NCI-H345 (cell line): Measurements from ENCODE around the gene IGFL2.
A peak's percentile ranks its signal among the peaks of the same experiment; 100 is the strongest.
"Not testable (repeated sequence)": the region's sequence is repeated elsewhere in the genome, so short reads cannot be mapped to it uniquely, and the experiment has no call there.

Source experiments
- DNase-seq: peaks from one replicate; lab custom pipeline; 2025; lab: John Stamatoyannopoulos, UW

The IGFL2 gene

GRCh38 chr19:46147791-46148288 is at the start of gene IGFL2:
IGFL2 (plus strand) TSS chr19:46148238; CDS start chr19:46148279, 41 bp downstream.
- no peak for DNase-seq

- DNase-seq = no peak
Observed at GRCh38 chr19:46100344-46100743, 47.7 kb upstream of the IGFL2 start.

GRCh38 chr19:46101293-46101692 is 46.7 kb upstream of the IGFL2 start:
- no peak for DNase-seq

GRCh38 chr19:46102333-46102732 is 45.7 kb upstream of the IGFL2 start:
- DNase-seq = not testable (repeated sequence)

GRCh38 chr19:46107371-46107770 is 40.7 kb upstream of the IGFL2 start:
- DNase-seq = no peak

- no peak for DNase-seq
Observed at GRCh38 chr19:46109876-46110275, 38.2 kb upstream of the IGFL2 start.

GRCh38 chr19:46111376-46111775 is 36.7 kb upstream of the IGFL2 start:
- DNase-seq = no peak

- DNase-seq = no peak
Observed at GRCh38 chr19:46112527-46112926, 35.5 kb upstream of the IGFL2 start.

- DNase-seq = no peak
Observed at GRCh38 chr19:46113726-46114125, 34.3 kb upstream of the IGFL2 start.

GRCh38 chr19:46115396-46116106 is 32.5 kb upstream of the IGFL2 start:
- DNase-seq = no peak

- DNase-seq = no peak
Observed at GRCh38 chr19:46116121-46116520, 31.9 kb upstream of the IGFL2 start.

GRCh38 chr19:46118136-46118535 is 29.9 kb upstream of the IGFL2 start:
- no peak for DNase-seq

- DNase-seq = no peak
Observed at GRCh38 chr19:46124638-46125115, 23.4 kb upstream of the IGFL2 start, which contains the start of gene IGFL3. IGFL3 (minus strand) TSS chr19:46124688; CDS start chr19:46124649, 39 bp downstream.

- no peak for DNase-seq
Observed at GRCh38 chr19:46125447-46125846, 22.6 kb upstream of the IGFL2 start.

GRCh38 chr19:46126086-46126580 is 21.9 kb upstream of the IGFL2 start:
- no peak for DNase-seq

GRCh38 chr19:46131485-46132143 is 16.4 kb upstream of the IGFL2 start:
- no peak for DNase-seq

GRCh38 chr19:46132508-46133100 is 15.4 kb upstream of the IGFL2 start:
- DNase-seq = no peak

- DNase-seq = peak; percentile 89
Observed at GRCh38 chr19:46133101-46133627, 14.9 kb upstream of the IGFL2 start.

GRCh38 chr19:46133777-46134241 is 14.2 kb upstream of the IGFL2 start:
- DNase-seq = no peak

GRCh38 chr19:46134527-46134926 is 13.5 kb upstream of the IGFL2 start:
- DNase-seq = peak; percentile 1

GRCh38 chr19:46137915-46138473 is 10.0 kb upstream of the IGFL2 start:
- no peak for DNase-seq

GRCh38 chr19:46141421-46141820 is 6.6 kb upstream of the IGFL2 start:
- DNase-seq = no peak
